Lower lobe of right lung (tissue), 2 donors: ENCODE measurements around the gene IMPG2. TPM values are rescaled to one million over a fixed set of nuclear protein-coding genes. Genes with fewer than 3 reads are reported as not detected.

Experiments used
- ATAC-seq, 2 donors: fragments of 200-7000 bp; cut with Tn5 transposase; one replicate each; pipeline ENCODE4 v1.9.1; 2020 to 2022; ENCODE audit warnings: mild to moderate bottlenecking in 2 of 2, moderate library complexity in 2 of 2
- DNase-seq: peaks from one replicate; pipeline ENCODE4 v3.0.0-alpha.2; 2020
- H3K27ac ChIP-seq: fragments of 200-600 bp; one replicate; pipeline ENCODE4 v1.8.0; 2022
- H3K27me3 ChIP-seq: fragments of 200-600 bp; one replicate; pipeline ENCODE4 v1.8.0; 2022; ENCODE audit warnings: low read depth
- H3K36me3 ChIP-seq: fragments of 200-600 bp; one replicate; pipeline ENCODE4 v1.8.0; 2022; ENCODE audit warnings: mild to moderate bottlenecking
- H3K4me1 ChIP-seq: fragments of 200-600 bp; one replicate; pipeline ENCODE4 v1.8.0; 2022
- H3K4me3 ChIP-seq: fragments of 200-600 bp; one replicate; pipeline ENCODE4 v1.8.0; 2022; ENCODE audit warnings: mild to moderate bottlenecking
- H3K9me3 ChIP-seq: fragments of 200-600 bp; one replicate; pipeline ENCODE4 v1.8.0; 2022
- intact Hi-C: fragments of 100-400 bp; cut with DNase I; formaldehyde crosslinking; loops from one replicate; pipeline ENCODE4 v1.11.0; 2022
- total RNA-seq: library from RNA; stranded (reverse); fragmentation: NEBNext Ultra II Directional; extraction: Animal tissue kit (Norgen Biotek cat#: 25700); gene quantifications from one replicate; pipeline ENCODE4 v1.2.1, GENCODE V29; 2021
- TF ChIP-seq, protein P1 (sequence below): fragments of 200-600 bp; IDR thresholded peaks from one replicate; pipeline ENCODE4 v1.8.0; 2022; ENCODE audit warnings: antibody characterized with exemption, mild to moderate bottlenecking
- donor health status: DM: no; HTN: yes; CAD: no; lungs with severe emphysema.

The IMPG2 gene
- total RNA-seq, 1 donor from 2014 or later = 0.21 TPM

DNA sequence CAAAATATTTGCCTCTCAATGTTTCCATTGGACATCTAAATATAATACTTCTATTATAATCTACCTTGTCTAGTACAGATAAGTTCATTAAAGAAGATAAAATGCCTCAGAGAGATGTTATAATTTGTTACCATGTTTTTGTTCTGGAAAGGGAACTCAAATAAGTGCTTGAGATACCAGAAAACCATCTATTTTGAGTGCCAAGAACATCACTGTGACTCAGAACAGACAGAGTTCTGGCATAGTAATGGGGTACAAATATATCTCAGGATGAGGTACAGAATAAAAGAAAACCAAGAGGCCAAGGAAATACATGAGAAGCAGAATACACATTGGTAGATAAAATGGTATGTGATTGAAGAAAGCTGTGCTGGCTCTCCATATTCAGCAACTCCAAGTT is 58.9 kb downstream of the IMPG2 start:
- no peak overlapping the region for H3K4me3 ChIP-seq
- TF ChIP-seq, protein P1, sequence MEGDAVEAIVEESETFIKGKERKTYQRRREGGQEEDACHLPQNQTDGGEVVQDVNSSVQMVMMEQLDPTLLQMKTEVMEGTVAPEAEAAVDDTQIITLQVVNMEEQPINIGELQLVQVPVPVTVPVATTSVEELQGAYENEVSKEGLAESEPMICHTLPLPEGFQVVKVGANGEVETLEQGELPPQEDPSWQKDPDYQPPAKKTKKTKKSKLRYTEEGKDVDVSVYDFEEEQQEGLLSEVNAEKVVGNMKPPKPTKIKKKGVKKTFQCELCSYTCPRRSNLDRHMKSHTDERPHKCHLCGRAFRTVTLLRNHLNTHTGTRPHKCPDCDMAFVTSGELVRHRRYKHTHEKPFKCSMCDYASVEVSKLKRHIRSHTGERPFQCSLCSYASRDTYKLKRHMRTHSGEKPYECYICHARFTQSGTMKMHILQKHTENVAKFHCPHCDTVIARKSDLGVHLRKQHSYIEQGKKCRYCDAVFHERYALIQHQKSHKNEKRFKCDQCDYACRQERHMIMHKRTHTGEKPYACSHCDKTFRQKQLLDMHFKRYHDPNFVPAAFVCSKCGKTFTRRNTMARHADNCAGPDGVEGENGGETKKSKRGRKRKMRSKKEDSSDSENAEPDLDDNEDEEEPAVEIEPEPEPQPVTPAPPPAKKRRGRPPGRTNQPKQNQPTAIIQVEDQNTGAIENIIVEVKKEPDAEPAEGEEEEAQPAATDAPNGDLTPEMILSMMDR = no peak
- H3K9me3 ChIP-seq = no peaks in the 10 kb centered on the region
- H3K27ac ChIP-seq = no peak overlapping the region
- no peak for DNase-seq
- no peaks in the 10 kb centered on the region for H3K27me3 ChIP-seq
- no peaks in the 10 kb centered on the region for H3K4me1 ChIP-seq
- no peak for ATAC-seq
- intact Hi-C loops = no loop called here
- no peaks in the 10 kb centered on the region for H3K36me3 ChIP-seq

DNA sequence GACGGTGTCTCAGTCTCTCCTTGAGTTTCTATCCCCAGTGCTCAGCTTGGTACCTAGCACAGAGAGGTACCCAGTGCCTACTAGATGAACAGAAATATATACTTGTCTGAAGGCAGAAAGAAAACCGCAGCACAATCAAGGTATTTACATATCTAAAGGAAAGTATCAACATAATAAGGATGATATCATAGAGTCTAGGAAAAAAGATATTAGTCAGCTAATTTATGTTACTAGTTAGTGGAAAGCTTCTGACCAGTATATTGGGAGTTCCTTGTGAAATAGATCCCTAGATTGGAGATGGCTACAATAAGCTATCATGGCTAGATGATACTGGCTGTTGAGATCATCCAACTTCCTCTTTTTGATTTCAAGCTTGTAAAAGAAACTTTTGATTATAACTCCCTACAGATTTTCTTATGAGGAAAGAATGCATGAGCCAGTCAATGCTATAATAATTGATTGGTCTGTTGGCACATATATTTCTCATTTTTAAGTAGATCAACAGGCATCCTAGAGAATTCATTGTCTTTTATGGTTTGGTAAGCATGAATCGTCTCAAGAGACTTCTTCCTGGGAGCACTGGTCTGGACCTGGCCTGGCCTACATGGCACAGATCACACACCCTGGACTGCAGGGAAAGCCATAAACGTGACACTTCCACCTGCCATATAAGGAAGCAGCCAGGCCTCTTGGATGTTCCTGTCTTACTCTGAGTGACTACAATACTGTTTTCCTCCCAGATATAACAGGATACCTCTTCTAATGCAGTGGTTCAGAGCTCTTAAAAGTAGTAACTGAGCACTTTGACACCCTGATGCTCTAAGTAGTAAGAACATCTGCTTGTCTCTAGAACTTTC is 60.7 kb downstream of the IMPG2 start:
- Histone ChIP-seq H3K36me3 (no peaks in the 10 kb centered on the region), H3K4me3 (no peak overlapping the region), H3K27me3 (no peaks in the 10 kb centered on the region), H3K27ac (no peak overlapping the region), H3K9me3 (no peaks in the 10 kb centered on the region), H3K4me1 (no peaks in the 10 kb centered on the region)
- intact Hi-C loops = no loop called here
- DNase-seq (no peak), ATAC-seq (no peak)
- TF ChIP-seq, protein P1 = no peak

DNA sequence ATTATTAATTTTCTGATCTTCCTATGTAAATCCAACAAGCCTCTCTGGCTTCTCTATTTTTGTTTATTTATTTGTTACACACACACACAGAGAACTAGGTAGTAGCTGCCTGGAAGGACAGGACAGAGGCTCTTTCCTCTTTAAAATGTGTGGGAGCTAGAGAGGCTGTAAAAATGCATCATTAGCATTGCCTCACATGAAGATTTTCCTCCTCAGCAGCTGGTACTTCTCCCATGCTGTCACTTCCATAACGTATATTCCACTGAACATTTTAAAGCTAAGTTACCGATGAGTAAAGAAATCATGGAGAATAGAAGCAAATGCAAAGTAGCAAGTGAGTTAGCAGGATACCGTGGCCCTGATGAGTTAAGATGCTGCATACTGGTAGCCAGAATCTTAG is 63.9 kb downstream of the IMPG2 start:
- Histone ChIP-seq H3K36me3 (no peaks in the 10 kb centered on the region), H3K27me3 (no peaks in the 10 kb centered on the region), H3K4me3 (no peak overlapping the region), H3K9me3 (no peaks in the 10 kb centered on the region), H3K4me1 (no peaks in the 10 kb centered on the region), H3K27ac (no peak overlapping the region)
- TF ChIP-seq, protein P1 = no peak
- ATAC-seq (no peak), DNase-seq (no peak)
- intact Hi-C loops = no loop called here

DNA sequence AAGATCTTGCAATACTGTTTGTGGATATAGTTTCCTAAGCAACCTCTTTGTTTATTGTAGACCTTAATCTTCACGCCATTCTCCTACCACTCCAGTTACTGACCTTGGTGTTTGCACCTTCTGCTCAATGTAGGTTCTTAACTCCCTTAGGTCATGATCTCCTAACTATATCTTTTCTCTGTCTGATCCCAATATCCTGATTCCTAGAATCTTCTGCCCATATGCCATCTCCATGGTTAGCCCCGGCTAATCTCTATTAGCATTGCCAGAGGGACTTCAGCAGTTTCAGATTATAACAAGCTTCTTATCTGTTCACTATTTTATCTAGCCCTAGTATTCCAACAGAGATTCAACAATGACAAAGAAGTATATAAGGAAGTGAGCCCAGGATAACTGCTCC is 64.9 kb downstream of the IMPG2 start:
- Histone ChIP-seq H3K9me3 (no peaks in the 10 kb centered on the region), H3K4me3 (no peak overlapping the region), H3K27ac (no peak overlapping the region), H3K27me3 (no peaks in the 10 kb centered on the region), H3K36me3 (no peaks in the 10 kb centered on the region), H3K4me1 (no peaks in the 10 kb centered on the region)
- DNase-seq (no peak), ATAC-seq (no peak)
- intact Hi-C loops = no loop called here
- TF ChIP-seq, protein P1 = no peak

DNA sequence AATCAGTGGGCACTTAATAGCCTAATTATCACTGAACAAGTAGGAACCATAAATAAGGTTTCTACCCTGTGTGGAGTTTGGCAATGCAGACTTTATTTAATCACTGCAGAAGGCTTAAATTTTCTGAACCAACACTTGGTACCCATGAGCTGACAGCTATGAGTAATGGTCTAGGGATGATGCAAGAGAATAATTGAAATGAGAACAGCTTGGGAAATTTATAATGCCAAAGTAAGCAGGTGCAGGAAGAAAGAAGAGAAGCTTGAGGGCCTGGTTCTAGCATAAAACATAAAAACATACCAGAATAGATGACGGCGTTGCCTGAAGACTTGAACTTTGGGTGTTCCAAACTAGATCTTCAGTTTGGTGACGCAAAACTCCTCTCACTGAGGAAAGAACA is 67.0 kb downstream of the IMPG2 start:
- Histone ChIP-seq H3K9me3 (no peaks in the 10 kb centered on the region), H3K27ac (no peak overlapping the region), H3K36me3 (no peaks in the 10 kb centered on the region), H3K4me3 (no peak overlapping the region), H3K27me3 (no peaks in the 10 kb centered on the region), H3K4me1 (no peaks in the 10 kb centered on the region)
- intact Hi-C loops = no loop called here
- TF ChIP-seq, protein P1 = no peak
- no peak for ATAC-seq
- no peak for DNase-seq
